Transverse colon (tissue), 4 donors: ENCODE measurements around the gene OR2A14.

Experiments used
- CTCF ChIP-seq, 5 experiments: fragments of 200-600 bp in 3 of 5; fragments of 450-650 bp in 2 of 5; sonication (generic) in 3 of 5; IDR thresholded peaks; 1 replicate in 2 of 5; 2 replicates in 3 of 5; pipeline ENCODE4 v1.5.1; 2016 to 2017; ENCODE audit warnings: antibody characterized with exemption in 5 of 5, inconsistent platforms in 3 of 5, mild to moderate bottlenecking in 2 of 5, moderate library complexity in 1 of 5
- EP300 ChIP-seq: sonication (generic); formaldehyde crosslinking; IDR thresholded peaks from one replicate; pipeline ENCODE4 v1.6.1; 2017; ENCODE audit warnings: antibody characterized with exemption, low read depth
- POLR2A ChIP-seq: fragments of 450-650 bp; IDR thresholded peaks from one replicate; pipeline ENCODE4 v1.6.1; 2016; ENCODE audit warnings: antibody characterized with exemption, mild to moderate bottlenecking, moderate library complexity
- POLR2AphosphoS5 ChIP-seq, 3 donors: sonication (generic); formaldehyde crosslinking; IDR thresholded peaks; one replicate each; pipeline ENCODE4 v1.6.1; 2016; ENCODE audit warnings: antibody characterized with exemption in 3 of 3

- no peak for TF ChIP-seq POLR2AphosphoS5 (IDR thresholded peaks at IDR 0.05)
- no peak for TF ChIP-seq CTCF (IDR thresholded peaks at IDR 0.05)
- TF ChIP-seq POLR2A, result no peak
- TF ChIP-seq EP300, result no peak
Measured at GRCh38 chr7:144118341-144118740, 4.6 kb upstream of the OR2A14 start.
